ENCODE measurements around the gene ART5. TPM values are rescaled to one million over a fixed set of nuclear protein-coding genes. Genes with fewer than 3 reads are reported as not detected.

ART5 gene
- polyA plus RNA-seq, 3 donors from 2014 or later = not detected

DNA sequence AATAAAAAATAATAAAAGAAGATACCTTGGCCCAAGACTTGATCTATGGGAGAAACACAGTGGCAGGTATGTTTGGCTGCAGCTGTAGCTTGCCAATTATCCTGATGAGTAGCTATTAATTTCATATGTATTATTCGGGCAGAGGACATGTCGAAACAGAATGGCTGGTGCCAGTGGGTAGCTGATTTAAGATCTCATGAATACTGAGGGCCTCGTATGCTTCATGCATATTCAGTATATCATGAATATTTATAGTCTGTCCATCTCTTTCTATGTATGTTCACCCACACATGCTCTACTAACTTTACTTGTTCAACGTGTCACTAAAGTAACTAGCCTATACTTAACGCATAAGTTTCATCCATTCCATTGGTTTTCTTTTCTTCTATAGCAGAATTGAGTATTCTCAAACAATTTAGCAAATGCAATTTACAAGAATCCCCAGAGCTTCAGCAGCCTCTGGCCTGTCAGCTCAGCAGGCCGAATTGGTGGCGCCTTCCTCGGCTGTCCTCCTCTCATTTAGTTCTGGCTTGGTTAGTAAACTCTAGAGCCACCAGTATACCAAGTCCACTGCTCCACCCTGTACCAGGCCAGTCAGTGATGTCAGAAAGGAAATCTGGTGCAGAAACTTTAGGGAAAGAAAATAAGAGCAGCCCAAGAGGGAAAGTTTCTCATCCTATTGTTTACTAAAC lies 17.9 kb downstream of the ART5 start:
- Mint-ChIP-seq H3K4me3 (no peak overlapping the region), H3K36me3 (no peaks in the 10 kb centered on the region), H3K4me1 (peaks cover 0 to 3% of the 10 kb centered on the region in 2 donors), H3K9me3 (no peaks in the 10 kb centered on the region), H3K27ac (no peak overlapping the region), H3K27me3 (ENCODE audit: low read depth in 3 of 3) (peaks cover 0 to 3% (median 3%) of the 10 kb centered on the region in 3 donors)
- no peak for DNase-seq

DNA sequence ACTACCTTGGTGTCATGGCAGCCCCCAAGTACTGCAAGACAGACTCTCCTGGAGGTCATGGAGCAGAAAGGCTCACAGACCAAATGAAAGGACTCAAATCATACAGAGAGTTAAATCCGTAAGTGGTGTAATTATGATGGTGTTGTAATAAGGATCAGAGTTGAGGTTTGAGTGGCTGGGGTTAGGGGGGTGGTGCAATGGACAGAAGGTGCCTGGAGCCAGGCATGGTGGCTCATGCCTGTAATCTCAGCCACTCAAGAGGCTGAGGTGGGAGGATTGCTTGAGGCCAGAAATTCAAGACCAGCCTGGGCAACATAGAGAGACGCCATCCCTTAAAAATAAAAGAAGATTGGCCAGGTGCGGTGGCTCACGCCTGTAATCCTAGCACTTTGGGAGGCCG lies 18.7 kb downstream of the ART5 start:
- peaks cover under 1 to 3% (median 3%) of the 10 kb centered on the region in 3 donors for H3K27me3 Mint-ChIP-seq (ENCODE audit: low read depth in 3 of 3)
- H3K36me3 Mint-ChIP-seq = no peaks in the 10 kb centered on the region
- H3K4me3 Mint-ChIP-seq = no peak overlapping the region
- no peak overlapping the region for H3K27ac Mint-ChIP-seq
- no peak for DNase-seq
- H3K9me3 Mint-ChIP-seq = no peaks in the 10 kb centered on the region
- peaks cover 0 to 3% of the 10 kb centered on the region in 2 donors for H3K4me1 Mint-ChIP-seq

DNA sequence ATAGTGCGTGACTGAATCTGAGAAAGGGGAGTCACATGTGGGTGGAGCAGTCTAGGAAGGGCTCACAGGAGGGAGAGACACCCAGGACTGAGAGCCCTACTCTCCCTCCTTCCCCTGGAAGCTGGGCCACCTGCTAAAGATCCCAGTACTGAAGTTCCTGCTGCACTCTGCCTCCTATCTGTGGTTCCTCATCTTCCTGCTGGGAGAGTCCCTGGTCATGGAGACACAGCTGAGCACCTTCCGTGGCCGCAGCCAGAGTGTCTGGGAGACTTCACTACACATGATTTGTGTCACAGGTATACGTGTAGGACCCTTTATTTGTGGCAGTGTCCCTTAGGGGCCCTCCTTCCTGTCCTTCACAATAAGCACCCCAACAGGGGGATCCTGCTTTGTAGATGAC lies 19.3 kb downstream of the ART5 start:
- Mint-ChIP-seq H3K27me3 (ENCODE audit: low read depth in 3 of 3) (peaks cover 2 to 3% (median 3%) of the 10 kb centered on the region in 3 donors), H3K4me1 (peaks cover 0 to 3% of the 10 kb centered on the region in 2 donors)

DNA sequence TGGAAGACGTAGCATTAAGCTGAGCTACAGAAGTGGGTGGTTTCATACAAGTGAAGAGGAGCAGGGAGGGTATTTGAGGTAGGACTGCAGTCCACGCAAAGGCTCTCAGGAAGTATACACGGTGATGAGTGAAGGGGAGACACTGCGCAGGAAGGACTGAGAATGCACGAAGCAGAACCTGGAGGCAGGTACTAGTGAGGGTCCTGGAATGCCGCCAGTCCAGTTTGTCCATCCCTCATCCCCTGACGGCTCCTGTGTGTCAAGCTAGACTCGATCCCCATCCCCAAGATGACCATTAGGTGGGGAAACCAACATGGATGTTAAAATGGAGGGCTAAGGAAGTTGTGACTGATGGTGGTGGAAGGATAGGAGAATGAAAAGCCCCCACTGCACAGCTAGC lies 23.8 kb downstream of the ART5 start:
- DNase-seq = no peak

More for the DNA sequence above, 19.3 kb downstream of the ART5 start:
- no peak for DNase-seq
- H3K9me3 Mint-ChIP-seq = no peaks in the 10 kb centered on the region
- no peak overlapping the region for H3K27ac Mint-ChIP-seq
- no peak overlapping the region for H3K4me3 Mint-ChIP-seq
- H3K36me3 Mint-ChIP-seq = no peaks in the 10 kb centered on the region

DNA sequence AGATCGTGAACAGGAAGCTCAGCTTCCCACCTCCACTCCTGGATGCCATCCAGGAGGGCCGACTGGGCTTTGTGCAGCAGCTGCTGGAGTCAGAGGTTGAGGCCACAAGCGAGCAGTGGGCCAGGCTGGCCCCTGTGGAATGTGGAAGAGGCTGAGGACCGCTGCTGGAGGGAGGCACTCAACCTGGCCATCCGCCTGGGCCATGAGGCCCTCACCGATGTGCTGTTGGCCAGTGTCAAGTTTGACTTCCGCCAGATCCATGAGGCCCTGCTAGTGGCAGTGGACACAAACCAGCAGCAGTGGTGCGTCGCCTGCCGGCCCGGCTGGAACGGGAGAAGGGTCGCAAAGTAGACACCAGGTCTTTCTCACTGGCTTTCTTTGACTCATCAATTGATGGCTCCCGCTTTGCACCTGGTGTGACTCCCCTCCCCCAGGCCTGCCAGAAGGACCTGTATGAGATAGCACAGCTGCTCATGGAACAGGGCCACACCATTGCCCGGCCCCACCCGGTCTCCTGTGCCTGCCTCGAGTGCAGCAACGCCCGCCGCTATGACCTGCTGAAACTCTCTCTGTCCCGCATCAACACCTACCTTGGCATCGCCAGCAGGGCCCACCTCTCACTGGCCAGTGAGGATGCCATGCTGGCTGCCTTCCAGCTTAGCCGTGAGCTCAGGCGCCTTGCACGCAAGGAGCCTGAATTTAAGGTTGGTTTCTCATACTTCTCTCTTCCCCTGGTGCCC lies 24.9 kb downstream of the ART5 start:
- Mint-ChIP-seq H3K4me3 (no peak overlapping the region), H3K9me3 (no peaks in the 10 kb centered on the region), H3K27ac (no peak overlapping the region), H3K27me3 (ENCODE audit: low read depth in 3 of 3) (peaks cover 0 to 5% (median 3%) of the 10 kb centered on the region in 3 donors), H3K4me1 (peaks cover 10 to 11% of the 10 kb centered on the region in 2 donors), H3K36me3 (no peaks in the 10 kb centered on the region)
- DNase-seq = no peak

More for the DNA sequence above, 23.8 kb downstream of the ART5 start:
- peaks cover 10 to 11% of the 10 kb centered on the region in 2 donors for H3K4me1 Mint-ChIP-seq
- H3K9me3 Mint-ChIP-seq = no peaks in the 10 kb centered on the region
- H3K4me3 Mint-ChIP-seq = no peak overlapping the region
- peaks cover 0 to 5% (median 3%) of the 10 kb centered on the region in 3 donors for H3K27me3 Mint-ChIP-seq (ENCODE audit: low read depth in 3 of 3)
- no peak overlapping the region for H3K27ac Mint-ChIP-seq
- no peaks in the 10 kb centered on the region for H3K36me3 Mint-ChIP-seq

DNA sequence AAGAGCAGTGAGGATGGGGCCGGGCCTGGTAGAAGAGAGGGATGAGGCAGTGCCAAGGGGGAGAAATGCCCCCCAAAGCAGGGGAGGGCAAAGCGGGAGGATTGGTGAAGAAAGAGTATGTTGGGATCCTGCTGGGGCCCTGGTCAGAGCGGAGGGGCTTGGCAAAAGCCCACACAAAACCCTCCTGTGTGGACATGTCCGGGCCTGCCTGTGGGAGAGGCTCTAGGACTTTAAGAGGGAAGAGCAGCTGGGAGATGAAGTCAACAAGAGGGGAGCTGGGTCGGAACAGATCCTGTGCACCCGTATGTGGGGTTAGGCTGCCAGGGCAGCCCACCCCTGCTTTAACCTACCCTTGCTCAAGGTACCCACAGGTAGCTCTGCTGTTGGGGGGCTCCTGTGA lies 25.8 kb downstream of the ART5 start:
- Mint-ChIP-seq H3K9me3 (no peaks in the 10 kb centered on the region), H3K27ac (no peak overlapping the region), H3K4me1 (peaks cover 10 to 11% of the 10 kb centered on the region in 2 donors), H3K4me3 (no peak overlapping the region), H3K36me3 (no peaks in the 10 kb centered on the region), H3K27me3 (ENCODE audit: low read depth in 3 of 3) (peaks cover 0 to 5% (median 3%) of the 10 kb centered on the region in 3 donors)
- DNase-seq = no peak

DNA sequence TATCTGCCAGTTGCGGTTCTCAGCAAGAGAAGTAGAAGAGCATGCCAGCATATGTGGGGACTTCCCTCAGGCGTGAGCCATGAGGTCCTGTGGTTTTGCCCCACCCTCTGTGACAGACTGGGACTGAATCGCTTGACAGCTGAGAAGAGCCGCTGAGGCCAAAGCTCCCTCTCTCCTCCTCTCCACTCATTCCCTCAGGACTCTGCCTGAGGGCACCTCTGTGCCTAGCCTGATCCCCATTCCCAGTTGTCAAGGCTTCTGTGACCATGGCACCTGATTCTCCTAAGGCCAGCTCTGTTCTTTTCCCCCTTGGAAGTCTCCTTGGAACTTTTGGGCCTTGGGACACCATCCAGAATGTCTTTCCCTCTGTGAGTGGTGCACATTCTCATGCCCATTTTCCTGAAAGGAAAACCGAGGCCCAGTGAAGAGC lies 27.0 kb downstream of the ART5 start:
- peak in 1 of 3 donors; percentile 7 for DNase-seq
- peak overlapping the region in 1 of 6 donors; percentile 9 for H3K27ac Mint-ChIP-seq

DNA sequence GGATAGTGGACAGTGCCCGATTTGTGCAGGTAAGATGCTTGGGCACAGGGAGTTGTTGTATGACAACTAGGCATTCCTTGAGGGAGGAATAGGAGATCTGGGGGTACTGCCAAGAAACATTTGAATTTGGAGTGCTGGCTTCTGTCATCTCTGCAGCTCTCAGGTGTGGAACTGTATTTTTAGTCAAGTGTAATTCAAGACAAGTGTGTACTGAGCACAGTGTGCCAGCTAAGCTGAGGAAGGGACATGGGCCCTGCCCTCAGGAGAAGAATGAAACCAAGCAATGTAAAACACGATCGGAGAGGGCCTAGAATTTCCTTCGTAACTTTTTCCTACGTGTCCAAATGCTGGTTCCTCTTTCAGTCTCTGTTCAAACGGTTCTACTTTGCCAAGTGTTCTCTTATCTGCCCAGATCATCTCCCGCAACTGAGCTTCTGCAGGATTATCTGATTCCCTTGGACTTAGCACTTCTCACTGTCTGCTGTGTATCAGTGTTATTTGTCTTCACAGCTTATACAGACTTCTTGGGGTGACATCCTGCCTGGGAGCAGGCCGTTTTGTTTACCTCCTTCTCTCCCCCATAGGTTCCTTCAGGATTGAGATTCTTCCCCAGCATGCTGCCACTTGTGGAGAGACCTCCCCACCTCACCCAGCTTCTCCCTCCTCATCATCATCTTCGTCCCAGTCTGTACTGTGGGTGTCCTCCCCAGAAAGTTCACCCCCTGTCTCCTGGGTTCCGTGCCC lies 27.6 kb downstream of the ART5 start:
- Mint-ChIP-seq H3K27ac (peak overlapping the region in 1 of 6 donors; percentile 9), H3K36me3 (no peaks in the 10 kb centered on the region), H3K27me3 (ENCODE audit: low read depth in 3 of 3) (peaks cover 0 to 5% (median 2%) of the 10 kb centered on the region in 3 donors), H3K4me1 (peaks cover 10 to 11% of the 10 kb centered on the region in 2 donors), H3K4me3 (no peak overlapping the region), H3K9me3 (no peaks in the 10 kb centered on the region)
- no peak for DNase-seq

More for the DNA sequence above, 27.0 kb downstream of the ART5 start:
- no peaks in the 10 kb centered on the region for H3K36me3 Mint-ChIP-seq
- H3K4me3 Mint-ChIP-seq = no peak overlapping the region
- H3K27me3 Mint-ChIP-seq (ENCODE audit: low read depth in 3 of 3) = peaks cover 0 to 5% (median 2%) of the 10 kb centered on the region in 3 donors
- H3K4me1 Mint-ChIP-seq = peaks cover 10 to 11% of the 10 kb centered on the region in 2 donors
- no peaks in the 10 kb centered on the region for H3K9me3 Mint-ChIP-seq

DNA sequence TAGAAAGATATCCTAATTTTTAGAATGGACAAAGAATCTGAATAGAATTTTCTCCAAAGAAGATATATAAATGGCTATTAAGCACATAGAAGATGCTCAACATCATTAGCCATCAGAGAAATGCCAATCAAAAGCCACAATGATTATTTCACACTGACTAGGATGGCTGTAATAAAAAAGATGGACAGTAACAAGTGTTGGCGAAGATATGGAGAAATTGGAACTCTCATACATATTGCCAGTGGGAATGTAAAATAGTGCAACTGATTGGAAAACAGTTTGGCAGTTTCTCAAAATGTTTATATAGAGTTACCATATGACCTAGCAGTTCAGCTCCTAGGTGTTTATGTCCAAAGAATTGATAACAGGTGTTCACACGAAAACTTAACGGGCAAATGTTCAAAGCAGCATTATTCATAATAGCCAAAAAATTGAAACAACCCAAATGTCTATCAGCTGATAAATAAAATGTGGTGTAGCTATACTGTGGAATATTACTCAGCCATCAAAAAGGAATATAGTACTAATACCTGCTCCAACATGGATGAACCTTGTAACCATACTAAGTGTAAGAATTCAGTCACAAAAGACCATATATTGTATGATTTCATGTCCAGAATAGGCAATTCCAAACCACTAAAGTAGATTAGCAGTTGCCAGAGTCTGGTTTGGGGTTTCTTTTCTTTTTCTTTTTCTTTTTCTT lies 29.7 kb downstream of the ART5 start:
- no peak overlapping the region for H3K4me3 Mint-ChIP-seq
- no peaks in the 10 kb centered on the region for H3K36me3 Mint-ChIP-seq
- no peak for DNase-seq
- peaks cover 10 to 11% of the 10 kb centered on the region in 2 donors for H3K4me1 Mint-ChIP-seq
- H3K27ac Mint-ChIP-seq = no peak overlapping the region
- no peaks in the 10 kb centered on the region for H3K9me3 Mint-ChIP-seq
- peaks cover 0 to 3% (median under 1%) of the 10 kb centered on the region in 3 donors for H3K27me3 Mint-ChIP-seq (ENCODE audit: low read depth in 3 of 3)

DNA sequence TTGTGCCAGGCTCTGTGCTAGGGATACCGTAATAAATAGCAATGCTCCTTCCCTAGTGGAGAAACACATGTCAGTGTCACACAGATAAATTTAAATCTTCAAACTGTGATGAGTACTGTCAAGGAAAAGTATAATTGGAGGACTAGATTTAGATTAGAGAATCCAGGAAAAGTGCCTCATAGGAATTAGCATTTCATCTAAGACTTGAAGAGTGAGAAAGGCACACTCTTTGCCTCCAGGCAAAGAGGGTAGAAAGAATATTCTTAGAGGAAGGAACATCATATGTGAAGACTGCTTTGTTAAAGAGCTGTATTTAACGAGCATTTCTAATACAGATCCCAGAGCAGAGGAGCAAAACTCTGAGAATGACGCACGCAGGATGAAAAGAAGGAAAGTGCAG lies 30.9 kb downstream of the ART5 start:
- Mint-ChIP-seq H3K4me3 (no peak overlapping the region), H3K9me3 (no peaks in the 10 kb centered on the region), H3K27ac (no peak overlapping the region), H3K4me1 (peaks cover 10 to 11% of the 10 kb centered on the region in 2 donors), H3K36me3 (no peaks in the 10 kb centered on the region), H3K27me3 (ENCODE audit: low read depth in 3 of 3) (peaks cover 0 to 3% (median 0%) of the 10 kb centered on the region in 3 donors)
- DNase-seq = no peak

DNA sequence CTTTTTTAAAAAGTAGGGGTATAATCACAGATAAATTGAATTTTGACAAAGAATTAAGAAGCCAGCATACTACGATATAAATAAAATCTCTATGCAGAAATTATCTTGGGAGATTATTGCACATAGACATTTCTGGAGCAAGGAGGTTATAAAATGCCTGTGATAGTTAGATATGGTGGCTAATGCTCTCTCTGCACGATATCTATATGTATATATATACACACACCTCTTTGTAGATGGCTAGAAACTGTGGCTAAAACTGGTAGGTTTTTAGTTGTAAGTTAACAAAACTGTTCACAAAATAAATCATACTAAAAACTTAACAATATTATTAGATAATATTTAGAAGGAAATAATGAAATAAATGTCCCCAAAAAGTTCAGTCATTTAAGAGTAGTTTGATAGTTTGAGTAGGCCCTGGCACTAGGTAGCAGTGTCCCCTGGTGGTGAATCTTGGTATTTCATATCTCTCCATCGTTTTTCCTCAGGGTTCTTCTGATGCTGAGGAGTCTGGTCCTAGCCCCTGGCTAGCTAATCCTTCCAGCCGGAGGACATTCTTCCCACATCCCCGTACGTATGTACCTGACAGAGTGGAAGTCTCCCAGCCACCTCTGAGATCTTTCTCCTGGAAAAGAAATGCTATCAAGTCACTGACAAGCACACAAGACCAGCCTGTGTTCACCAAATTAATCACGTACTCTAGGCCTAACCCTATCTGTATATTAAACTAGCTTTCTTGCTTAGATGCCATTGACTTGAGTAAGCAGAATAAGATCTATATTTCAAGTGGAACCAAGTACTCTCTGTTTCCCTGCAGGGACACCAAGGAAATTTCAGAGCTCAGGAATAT lies 32.2 kb downstream of the ART5 start:
- peak in 2 of 3 donors; percentile 5 to 17 for DNase-seq
- Mint-ChIP-seq H3K9me3 (no peaks in the 10 kb centered on the region), H3K27me3 (ENCODE audit: low read depth in 3 of 3) (peaks cover 0 to 3% (median 0%) of the 10 kb centered on the region in 3 donors), H3K36me3 (no peaks in the 10 kb centered on the region), H3K4me1 (peaks cover 8% of the 10 kb centered on the region in 2 donors), H3K27ac (no peak overlapping the region), H3K4me3 (no peak overlapping the region)

DNA sequence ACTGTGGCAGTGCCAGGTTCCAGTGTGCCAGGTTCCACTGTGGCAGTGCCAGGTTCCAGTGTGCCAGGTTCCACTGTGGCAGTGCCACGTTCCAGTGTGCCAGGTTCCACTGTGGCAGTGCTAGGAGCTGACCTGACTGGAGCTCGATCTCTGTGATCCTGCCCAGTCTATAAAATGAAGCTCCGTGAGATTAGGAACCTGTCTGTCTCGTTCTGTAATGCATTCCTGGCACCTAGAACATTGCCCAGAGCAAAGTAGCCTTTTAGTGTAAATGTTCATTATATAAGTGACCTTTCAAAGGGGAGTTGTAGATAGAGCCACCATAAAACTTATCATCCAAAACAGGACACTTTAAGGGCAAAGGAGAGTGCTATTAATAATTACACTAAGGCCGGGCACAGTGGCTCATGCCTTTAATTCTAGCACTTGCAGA lies 36.0 kb downstream of the ART5 start:
- no peak overlapping the region for H3K4me3 Mint-ChIP-seq
- H3K27ac Mint-ChIP-seq = no peak overlapping the region
- no peaks in the 10 kb centered on the region for H3K36me3 Mint-ChIP-seq
- H3K9me3 Mint-ChIP-seq = no peaks in the 10 kb centered on the region
- DNase-seq = no peak
- H3K4me1 Mint-ChIP-seq = no peaks in the 10 kb centered on the region
- H3K27me3 Mint-ChIP-seq (ENCODE audit: low read depth in 3 of 3) = no peaks in the 10 kb centered on the region

DNA sequence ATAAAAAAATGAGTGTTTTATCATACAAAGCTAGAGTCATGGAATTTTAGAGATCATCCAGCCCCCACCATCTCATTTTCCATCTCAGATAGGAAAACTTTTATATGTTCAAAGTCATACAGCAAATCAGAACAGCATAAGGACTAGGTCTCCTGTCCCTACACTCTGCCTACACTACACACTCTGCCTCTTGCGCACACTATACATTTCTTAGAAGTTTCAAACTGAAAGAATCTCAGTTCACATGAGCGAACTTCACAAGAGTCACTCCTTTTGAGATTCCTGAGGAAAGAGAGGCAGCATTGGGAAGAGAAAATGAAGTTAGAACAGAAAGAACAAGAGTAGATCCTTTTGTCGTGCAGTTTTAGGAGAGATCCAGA lies 36.5 kb downstream of the ART5 start:
- H3K4me3 Mint-ChIP-seq = no peak overlapping the region
- no peaks in the 10 kb centered on the region for H3K4me1 Mint-ChIP-seq
- H3K27me3 Mint-ChIP-seq (ENCODE audit: low read depth in 3 of 3) = no peaks in the 10 kb centered on the region
- DNase-seq = no peak
- H3K27ac Mint-ChIP-seq = no peak overlapping the region
- H3K9me3 Mint-ChIP-seq = no peaks in the 10 kb centered on the region
- no peaks in the 10 kb centered on the region for H3K36me3 Mint-ChIP-seq
